WI38 (cell line): ENCODE results near the gene SLC14A1.

Experiments used
- H3K4me3 ChIP-seq: 2 replicates; pipeline ENCODE4 v1.5.1; 2011; ENCODE audit warnings: low read depth, mild to moderate bottlenecking, control low read depth, low read length
- TF ChIP-seq, protein P1 (sequence below): IDR thresholded peaks from 2 replicates; pipeline ENCODE4 v1.5.1; 2012; ENCODE audit warnings: low read depth, mild to moderate bottlenecking, control low read depth, low read length

The SLC14A1 gene

GRCh38 chr18:45686891-45687611 is 36.9 kb upstream of the SLC14A1 start:
- no peak overlapping the region for H3K4me3 ChIP-seq
- TF ChIP-seq, protein P1, sequence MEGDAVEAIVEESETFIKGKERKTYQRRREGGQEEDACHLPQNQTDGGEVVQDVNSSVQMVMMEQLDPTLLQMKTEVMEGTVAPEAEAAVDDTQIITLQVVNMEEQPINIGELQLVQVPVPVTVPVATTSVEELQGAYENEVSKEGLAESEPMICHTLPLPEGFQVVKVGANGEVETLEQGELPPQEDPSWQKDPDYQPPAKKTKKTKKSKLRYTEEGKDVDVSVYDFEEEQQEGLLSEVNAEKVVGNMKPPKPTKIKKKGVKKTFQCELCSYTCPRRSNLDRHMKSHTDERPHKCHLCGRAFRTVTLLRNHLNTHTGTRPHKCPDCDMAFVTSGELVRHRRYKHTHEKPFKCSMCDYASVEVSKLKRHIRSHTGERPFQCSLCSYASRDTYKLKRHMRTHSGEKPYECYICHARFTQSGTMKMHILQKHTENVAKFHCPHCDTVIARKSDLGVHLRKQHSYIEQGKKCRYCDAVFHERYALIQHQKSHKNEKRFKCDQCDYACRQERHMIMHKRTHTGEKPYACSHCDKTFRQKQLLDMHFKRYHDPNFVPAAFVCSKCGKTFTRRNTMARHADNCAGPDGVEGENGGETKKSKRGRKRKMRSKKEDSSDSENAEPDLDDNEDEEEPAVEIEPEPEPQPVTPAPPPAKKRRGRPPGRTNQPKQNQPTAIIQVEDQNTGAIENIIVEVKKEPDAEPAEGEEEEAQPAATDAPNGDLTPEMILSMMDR = no peak

- H3K4me3 ChIP-seq = no peak overlapping the region
- TF ChIP-seq, protein P1 = no peak
These were observed 36.4 kb upstream of the SLC14A1 start for GRCh38 chr18:45687621-45688020.

DNA sequence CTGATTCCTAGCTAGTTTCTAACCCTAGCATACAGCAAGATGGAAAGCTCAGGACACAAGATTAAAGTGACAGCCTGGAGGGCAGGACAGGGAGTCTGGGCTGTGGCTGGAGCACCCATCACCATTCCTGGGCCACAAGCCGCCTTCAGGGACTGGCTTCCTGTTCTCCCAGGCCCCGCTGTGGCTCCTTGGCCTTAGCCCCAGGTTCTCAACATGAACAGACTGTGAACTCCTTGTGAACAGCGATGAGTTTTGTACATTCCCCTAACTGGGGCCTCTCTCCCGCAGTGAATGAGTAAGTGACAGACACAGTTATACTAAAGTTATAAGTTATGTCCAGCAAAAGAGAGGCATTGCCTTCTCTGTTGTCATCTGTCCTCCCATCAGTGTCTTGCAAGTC is 35.9 kb upstream of the SLC14A1 start:
- TF ChIP-seq, protein P1 = no peak
- no peak overlapping the region for H3K4me3 ChIP-seq

DNA sequence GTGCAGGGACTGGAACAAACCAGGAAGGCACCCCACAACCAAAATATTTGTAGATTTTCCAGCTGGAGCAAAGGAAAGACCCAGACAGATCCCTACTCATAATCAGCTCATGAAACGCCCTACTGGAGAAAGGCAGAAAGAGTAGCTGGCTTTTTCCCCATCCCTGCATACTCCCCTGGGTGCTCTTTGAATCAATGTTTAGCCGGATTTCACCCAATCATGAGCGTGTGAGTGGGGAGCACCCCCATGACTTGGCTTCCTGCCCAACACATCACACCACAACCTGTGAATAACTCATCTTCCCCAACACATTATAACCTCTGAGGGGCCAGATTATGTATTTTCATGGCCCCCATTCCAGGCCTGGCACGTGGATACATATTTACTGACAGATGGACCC is 35.1 kb upstream of the SLC14A1 start:
- no peak overlapping the region for H3K4me3 ChIP-seq

DNA sequence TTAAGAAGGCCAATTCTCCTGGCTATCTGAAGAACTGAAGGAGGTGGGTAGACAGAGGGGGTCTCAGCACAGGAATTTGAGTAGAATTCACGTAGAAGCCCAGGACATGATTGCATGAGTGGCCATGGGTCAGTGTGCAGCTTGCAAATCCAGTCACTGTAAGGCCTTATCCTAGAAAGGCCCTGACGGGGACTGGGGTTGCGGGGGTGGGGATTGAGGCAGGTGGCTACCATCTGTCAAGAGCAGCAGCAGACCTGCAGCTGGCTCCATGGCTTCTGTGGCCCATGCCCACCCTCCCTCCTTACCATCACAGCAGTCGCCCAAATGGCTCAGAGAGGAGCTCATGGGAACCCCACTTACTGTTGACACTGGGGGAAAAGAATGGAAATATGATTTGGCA is 34.6 kb upstream of the SLC14A1 start:
- TF ChIP-seq, protein P1 = no peak
- H3K4me3 ChIP-seq = no peak overlapping the region

More for the DNA sequence above, 35.1 kb upstream of the SLC14A1 start:
- TF ChIP-seq, protein P1 = no peak

DNA sequence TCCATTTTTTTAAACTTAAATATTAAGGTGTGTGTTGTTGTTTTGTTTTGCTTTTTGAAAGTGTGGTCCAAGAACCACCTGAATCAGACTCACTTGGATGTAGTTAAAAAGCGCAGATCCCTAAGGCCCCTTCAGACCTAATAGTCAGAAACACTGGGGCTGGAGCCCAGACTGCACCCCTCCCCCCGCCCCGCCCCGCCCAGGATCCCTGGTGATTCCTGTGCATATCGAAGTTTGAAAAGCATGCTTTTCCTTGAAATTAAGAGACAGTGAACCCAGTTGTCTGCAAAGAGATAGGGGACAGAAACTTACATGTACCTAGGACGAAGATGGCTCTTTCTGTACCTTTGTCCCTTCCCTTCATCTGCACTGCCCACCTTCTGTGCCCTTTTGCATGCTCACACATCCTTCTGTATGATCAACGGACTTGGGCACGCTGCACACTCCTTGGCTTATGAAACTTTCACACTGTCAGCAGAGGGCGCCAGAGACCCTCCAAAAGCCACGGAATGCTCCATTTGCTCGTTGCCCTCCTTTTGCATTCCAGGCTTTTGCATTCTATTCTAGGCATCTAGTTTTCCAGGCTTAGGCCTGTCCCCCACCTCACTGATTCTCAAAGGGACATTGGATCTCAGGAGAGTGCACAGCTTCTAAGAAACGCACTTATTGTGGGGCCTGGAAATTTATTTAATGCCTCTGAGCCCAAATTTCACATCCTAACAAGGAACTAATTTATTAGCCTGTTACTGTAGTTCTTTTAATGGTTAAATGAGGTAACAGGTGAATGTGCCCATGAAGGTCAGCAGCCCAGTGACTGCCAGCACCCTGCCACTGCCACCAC is 32.8 kb upstream of the SLC14A1 start:
- no peak overlapping the region for H3K4me3 ChIP-seq
- TF ChIP-seq, protein P1 = peak; percentile 72

DNA sequence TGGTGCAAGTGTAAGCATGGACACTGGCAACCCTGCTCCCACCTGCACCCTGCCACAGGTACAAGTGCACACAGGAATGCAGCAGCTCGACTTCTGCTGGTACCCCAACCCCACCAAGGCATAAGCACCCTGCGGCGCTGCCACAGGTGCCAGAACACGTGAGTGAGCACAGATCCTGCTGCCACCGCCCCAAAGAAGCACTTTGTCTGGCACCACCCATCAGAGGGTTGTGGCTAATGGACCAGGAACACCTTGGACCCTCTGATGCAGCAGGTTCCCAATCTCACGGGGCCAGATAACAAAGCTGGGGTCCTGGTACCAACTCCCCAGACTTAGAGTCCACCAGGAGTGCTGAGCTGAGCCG is 32.2 kb upstream of the SLC14A1 start:
- TF ChIP-seq, protein P1 = no peak
- no peak overlapping the region for H3K4me3 ChIP-seq
